ENCODE measurements around the gene C3orf22.

C3orf22 gene

DNA sequence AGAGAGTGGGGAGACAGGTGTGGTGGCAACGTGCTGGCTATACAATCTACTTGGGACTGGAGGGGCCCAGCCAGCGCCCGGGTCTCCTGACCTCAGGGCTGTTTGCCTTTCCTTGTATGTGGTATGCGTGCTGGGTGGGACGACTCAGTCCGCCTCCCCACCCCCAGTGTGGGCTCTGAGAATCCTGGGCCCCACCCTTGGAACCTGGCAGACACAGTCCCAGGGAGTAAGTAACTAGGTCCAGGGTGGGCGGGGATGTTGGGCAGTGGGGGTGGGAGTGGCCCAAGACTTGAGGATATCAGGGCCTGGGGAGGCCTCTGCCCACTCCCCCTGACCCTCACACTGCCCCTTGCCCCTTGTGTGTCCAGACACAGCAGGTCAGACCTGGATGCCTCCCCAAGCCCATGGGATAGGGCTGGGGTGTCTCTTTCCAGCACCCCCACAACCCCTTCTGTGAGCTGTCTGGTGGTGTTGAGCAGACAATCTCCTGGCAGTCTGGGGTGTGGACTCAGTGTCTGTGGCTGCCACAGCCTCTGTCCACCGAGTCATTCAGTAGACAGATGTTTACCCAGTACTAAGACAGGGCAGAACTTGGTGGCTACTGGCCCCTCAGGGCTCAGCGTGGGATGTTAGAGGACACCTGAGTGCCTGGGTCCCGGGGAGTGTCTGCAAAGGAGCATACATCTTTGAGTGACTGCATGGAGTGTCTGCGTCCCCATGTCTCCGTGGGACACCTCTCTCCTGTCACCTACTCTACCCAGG, 33.5 kb downstream of the C3orf22 start:
- no peak for TF ChIP-seq EGR1 (IDR thresholded peaks at IDR 0.05)
- TF ChIP-seq, protein P1, sequence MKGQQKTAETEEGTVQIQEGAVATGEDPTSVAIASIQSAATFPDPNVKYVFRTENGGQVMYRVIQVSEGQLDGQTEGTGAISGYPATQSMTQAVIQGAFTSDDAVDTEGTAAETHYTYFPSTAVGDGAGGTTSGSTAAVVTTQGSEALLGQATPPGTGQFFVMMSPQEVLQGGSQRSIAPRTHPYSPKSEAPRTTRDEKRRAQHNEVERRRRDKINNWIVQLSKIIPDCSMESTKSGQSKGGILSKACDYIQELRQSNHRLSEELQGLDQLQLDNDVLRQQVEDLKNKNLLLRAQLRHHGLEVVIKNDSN (IDR thresholded peaks at IDR 0.05): no peak
- TF ChIP-seq CEBPB (IDR thresholded peaks at IDR 0.05): no peak
- no peak for TF ChIP-seq TEAD4 (IDR thresholded peaks at IDR 0.05)

DNA sequence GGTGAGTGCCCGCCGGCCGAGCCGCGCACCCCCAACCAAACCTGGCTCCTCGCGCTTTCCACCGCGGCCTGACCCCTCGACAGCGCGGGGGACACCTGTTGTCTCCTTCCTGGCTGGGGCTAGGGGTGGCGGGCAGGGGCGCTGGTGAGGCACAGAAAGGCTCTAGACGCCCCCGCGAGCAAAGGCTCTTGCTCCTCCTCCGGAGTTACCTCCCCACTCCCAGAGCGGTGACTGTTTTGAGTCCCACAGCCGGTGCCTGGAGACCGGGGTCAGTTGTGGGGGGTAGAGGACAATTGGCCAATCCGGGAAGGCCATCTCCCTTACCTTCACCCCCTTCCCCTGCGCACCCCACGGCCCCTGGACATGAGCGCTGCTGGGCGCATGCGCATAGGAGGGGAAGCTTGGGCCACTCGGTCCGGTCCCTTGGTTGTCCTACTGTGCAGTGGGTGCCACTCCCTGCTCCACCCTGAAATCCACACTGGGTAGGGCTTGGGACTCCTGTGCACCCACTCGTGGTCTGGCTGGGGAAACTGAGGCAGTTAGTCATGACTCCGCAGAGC, 34.2 kb downstream of the C3orf22 start:
- TF ChIP-seq, protein P2, sequence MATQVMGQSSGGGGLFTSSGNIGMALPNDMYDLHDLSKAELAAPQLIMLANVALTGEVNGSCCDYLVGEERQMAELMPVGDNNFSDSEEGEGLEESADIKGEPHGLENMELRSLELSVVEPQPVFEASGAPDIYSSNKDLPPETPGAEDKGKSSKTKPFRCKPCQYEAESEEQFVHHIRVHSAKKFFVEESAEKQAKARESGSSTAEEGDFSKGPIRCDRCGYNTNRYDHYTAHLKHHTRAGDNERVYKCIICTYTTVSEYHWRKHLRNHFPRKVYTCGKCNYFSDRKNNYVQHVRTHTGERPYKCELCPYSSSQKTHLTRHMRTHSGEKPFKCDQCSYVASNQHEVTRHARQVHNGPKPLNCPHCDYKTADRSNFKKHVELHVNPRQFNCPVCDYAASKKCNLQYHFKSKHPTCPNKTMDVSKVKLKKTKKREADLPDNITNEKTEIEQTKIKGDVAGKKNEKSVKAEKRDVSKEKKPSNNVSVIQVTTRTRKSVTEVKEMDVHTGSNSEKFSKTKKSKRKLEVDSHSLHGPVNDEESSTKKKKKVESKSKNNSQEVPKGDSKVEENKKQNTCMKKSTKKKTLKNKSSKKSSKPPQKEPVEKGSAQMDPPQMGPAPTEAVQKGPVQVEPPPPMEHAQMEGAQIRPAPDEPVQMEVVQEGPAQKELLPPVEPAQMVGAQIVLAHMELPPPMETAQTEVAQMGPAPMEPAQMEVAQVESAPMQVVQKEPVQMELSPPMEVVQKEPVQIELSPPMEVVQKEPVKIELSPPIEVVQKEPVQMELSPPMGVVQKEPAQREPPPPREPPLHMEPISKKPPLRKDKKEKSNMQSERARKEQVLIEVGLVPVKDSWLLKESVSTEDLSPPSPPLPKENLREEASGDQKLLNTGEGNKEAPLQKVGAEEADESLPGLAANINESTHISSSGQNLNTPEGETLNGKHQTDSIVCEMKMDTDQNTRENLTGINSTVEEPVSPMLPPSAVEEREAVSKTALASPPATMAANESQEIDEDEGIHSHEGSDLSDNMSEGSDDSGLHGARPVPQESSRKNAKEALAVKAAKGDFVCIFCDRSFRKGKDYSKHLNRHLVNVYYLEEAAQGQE (IDR thresholded peaks at IDR 0.05; ENCODE audit: low read depth): no peak
- TF ChIP-seq, protein P3, sequence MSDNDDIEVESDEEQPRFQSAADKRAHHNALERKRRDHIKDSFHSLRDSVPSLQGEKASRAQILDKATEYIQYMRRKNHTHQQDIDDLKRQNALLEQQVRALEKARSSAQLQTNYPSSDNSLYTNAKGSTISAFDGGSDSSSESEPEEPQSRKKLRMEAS (IDR thresholded peaks at IDR 0.05): no peak
- TF ChIP-seq TEAD4 (IDR thresholded peaks at IDR 0.05) (no peak), NFIC (IDR thresholded peaks at IDR 0.05) (no peak), ZBTB7A (IDR thresholded peaks at IDR 0.05; ENCODE audit: low read depth) (no peak), TAF1 (IDR thresholded peaks at IDR 0.05; ENCODE audit: low read depth) (no peak), EGR1 (IDR thresholded peaks at IDR 0.05) (no peak)
- TF ChIP-seq, protein P1 (IDR thresholded peaks at IDR 0.05): no peak

DNA sequence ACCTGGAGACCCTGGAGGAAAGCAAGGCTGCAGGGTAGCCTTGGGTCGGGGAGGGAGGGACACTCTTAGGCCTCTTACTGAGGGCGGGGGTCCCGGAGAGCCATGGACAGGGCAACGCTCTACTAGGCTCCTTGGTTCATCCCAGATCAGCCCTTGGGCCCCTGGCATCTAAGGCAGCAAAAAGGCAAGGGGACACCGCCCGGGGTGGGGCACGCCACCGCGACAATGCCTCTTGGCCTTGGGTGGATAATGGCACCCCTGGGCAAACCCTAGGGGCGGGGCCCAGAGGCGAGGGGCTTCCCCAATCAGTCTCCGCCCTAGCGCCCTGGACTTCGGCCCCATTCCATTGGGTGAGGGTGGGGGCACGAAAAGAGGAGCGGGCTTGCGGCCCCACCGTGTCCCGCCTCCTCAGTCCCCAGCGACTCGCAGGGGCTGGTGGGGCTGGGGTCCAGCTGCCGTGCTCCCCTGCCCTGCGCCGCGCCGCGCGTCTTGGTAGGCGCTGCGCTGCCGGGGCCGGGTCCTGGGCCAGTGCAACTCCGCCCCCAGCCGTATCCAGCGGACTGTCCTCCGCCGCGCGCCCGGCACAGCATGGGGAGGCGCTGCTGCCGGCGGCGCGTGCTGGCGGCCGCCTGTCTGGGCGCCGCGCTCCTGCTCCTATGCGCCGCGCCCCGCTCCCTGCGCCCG, 34.8 kb downstream of the C3orf22 start, which contains the start of gene CHST13:
Gene CHST13, plus strand, starts transcription at position 411 of the 684 bp plus-strand sequence. Its CDS starts 178 bp downstream, at position 589.
- TF ChIP-seq, protein P3 (IDR thresholded peaks at IDR 0.05): peak; percentile 44; the same call in 1 of the 2 replicates
- TF ChIP-seq NFIC (IDR thresholded peaks at IDR 0.05): no peak
- peak; percentile 65; the same call in 1 of the 2 replicates for TF ChIP-seq ZBTB7A (IDR thresholded peaks at IDR 0.05; ENCODE audit: low read depth)

DNA sequence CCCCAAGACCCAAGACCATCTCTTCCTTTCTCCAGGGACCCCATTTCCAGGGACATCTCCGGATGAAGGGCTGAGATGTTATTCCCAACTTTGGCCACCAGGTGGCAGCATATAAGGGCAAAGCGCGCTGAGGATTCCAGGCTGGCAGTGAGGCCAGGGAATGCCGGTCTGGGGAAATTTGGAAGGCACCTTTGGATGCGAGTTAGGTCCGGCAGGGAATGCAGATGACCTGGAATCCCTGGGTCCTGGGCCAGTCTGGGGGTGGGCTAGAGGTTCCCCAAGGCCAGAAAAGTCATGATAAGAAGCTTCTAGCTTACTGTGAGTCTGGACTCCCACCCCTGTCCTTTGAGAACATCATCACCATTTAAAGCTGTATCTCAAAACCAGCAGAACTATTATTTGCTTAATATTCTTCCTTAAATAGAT, 36.4 kb downstream of the C3orf22 start:
- TF ChIP-seq TAF1 (IDR thresholded peaks at IDR 0.05; ENCODE audit: low read depth) (no peak), RAD21 (IDR thresholded peaks at IDR 0.05; ENCODE audit: low read depth) (peak; percentile 78), YY1 (IDR thresholded peaks at IDR 0.05; ENCODE audit: low read depth) (no peak), TEAD4 (IDR thresholded peaks at IDR 0.05) (peak; percentile 52)

DNA sequence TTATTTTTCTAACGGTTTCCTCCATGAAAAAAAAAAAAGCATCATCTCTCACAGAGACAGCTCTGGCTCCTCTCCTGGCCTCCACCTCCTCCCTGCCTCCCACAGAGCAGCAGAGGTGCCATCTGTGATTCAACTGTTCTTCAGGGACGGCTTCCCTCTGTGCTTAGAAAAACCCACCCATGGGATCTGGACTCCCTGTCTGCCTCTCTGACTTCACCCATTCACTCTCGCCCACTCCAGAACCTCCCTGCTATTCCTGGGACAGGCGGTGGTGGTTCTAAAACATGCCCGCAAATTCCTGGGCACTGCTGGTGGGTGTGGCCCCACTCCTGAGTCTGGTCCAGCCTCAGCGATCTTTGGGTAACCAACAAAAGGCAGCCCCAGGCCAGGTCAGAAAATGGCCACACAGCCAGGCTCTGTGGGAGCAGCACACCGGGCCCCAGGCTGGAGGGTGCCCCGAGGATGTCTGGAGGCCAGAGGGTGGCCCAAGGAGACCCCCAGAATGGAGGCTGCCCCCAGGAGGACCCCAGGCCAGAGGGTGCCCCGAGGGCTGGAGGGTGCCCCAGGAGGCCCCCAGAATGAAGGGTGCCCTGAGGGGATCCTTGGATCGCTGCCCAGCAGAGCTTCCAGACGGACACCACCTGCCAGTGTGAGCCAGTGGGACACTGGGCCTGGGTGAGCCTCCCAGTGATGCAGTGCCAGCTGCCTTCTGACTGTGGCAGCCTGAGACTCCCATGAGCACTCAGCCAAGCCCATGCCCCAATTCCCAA, 37.4 kb downstream of the C3orf22 start:
- TF ChIP-seq ZBTB7A (IDR thresholded peaks at IDR 0.05; ENCODE audit: low read depth) (no peak), EGR1 (IDR thresholded peaks at IDR 0.05) (no peak), RAD21 (IDR thresholded peaks at IDR 0.05; ENCODE audit: low read depth) (no peak), CREB1 (IDR thresholded peaks at IDR 0.05; ENCODE audit: low read depth) (no peak), EP300 (IDR thresholded peaks at IDR 0.05; ENCODE audit: borderline replicate concordance) (no peak), YY1 (IDR thresholded peaks at IDR 0.05; ENCODE audit: low read depth) (no peak), CEBPB (IDR thresholded peaks at IDR 0.05) (no peak), TEAD4 (IDR thresholded peaks at IDR 0.05) (no peak), NFIC (IDR thresholded peaks at IDR 0.05) (no peak), FOXM1 (IDR thresholded peaks at IDR 0.05; ENCODE audit: borderline replicate concordance, low read depth) (no peak), TAF1 (IDR thresholded peaks at IDR 0.05; ENCODE audit: low read depth) (no peak)
- TF ChIP-seq, protein P2 (IDR thresholded peaks at IDR 0.05; ENCODE audit: low read depth): no peak
- TF ChIP-seq, protein P1 (IDR thresholded peaks at IDR 0.05): no peak

Measured in Ishikawa (cell line).